GM18951 (cell line): ENCODE data around the gene SPATA2L.
A peak's percentile ranks its signal among the peaks of the same experiment; 100 is the strongest.

ENCODE experiments used
- POLR2A ChIP-seq: IDR thresholded peaks from 4 replicates; pipeline ENCODE4 v1.6.1; 2011; ENCODE audit warnings: mild to moderate bottlenecking; ENCODE audit not compliant: insufficient read length, insufficient read depth; ENCODE audit errors: extremely low read depth
- in situ Hi-C: fragments of 300-500 bp; cut with MboI; formaldehyde crosslinking; loops from one replicate; pipeline ENCODE4 v1.12.0; 2022; ENCODE audit warnings: low sequenced_read_pairs, mixed read lengths, inconsistent platforms; ENCODE audit not compliant: unreplicated experiment

SPATA2L gene

DNA sequence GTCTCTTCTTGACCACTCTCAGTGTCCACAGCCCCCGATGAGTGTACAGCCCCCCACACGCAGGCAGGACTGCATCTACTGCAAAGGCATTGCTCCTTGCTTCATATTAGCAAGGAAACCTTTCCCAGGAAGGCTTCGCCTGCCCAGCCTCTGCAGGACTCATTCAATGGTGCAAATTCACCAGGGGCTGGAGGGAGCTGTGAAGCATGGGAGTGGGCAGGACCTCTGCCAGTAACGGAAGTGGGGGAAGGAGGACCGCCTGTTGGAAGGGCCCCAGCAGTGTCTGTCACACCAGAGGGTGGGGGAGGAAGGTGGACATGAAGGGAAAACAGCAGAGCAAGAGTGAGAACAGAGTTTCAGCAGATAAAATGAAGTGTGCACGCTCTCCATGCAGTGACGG lies 41.4 kb downstream of the SPATA2L start:
- in situ Hi-C loops: no loop called here
- no peak for TF ChIP-seq POLR2A

DNA sequence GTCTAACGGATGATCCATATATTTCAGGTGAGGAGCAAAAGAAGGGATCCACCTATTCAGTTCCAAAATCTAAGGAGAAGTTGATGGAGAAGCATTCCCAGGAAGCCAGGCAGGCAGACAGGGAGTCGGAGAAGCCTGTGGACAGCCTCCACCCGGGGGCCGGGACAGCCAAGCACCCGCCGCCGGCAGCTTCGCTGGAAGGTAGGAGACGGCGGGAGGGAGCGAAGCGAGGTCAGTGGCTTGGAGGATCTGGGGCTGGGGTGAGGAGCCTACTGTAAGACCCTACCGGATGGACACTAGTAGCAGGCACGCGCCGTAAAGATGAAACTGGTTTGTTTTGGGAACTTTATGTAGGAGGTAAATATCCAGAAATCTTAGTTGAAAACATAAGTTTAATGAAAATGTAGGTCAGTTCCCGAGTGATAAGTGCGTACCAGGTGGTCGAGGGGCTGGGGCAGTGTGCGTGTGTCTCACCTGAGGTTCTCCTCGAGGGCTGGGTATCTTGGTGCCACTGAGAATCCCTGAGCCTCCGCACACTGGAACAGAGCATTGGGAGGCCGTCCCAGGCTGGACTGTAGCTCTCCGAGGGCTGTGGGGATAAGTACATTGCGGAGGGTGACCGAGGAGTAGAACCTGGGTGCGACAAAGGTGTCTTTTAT lies 43.2 kb downstream of the SPATA2L start:
- in situ Hi-C loops: no loop called here
- no peak for TF ChIP-seq POLR2A

GRCh38 chr16:89657442-89658220 lies 43.9 kb downstream of the SPATA2L start, which contains the start of the genes CHMP1A and SPATA33:
Gene CHMP1A, minus strand, starts transcription at chr16:89657708. Its CDS starts 120 bp downstream, at chr16:89657588.
Gene SPATA33, plus strand, starts transcription at chr16:89657836. Its CDS starts 76 bp downstream, at chr16:89657912.
- TF ChIP-seq POLR2A: peak; percentile 80
- in situ Hi-C loops: no loop called here

- no peak for TF ChIP-seq POLR2A
- in situ Hi-C loops: no loop called here
Measured at GRCh38 chr16:89656435-89657121, 44.9 kb downstream of the SPATA2L start.

GRCh38 chr16:89655062-89655643 lies 46.4 kb downstream of the SPATA2L start:
- no peak for TF ChIP-seq POLR2A
- in situ Hi-C loops: no loop called here

DNA sequence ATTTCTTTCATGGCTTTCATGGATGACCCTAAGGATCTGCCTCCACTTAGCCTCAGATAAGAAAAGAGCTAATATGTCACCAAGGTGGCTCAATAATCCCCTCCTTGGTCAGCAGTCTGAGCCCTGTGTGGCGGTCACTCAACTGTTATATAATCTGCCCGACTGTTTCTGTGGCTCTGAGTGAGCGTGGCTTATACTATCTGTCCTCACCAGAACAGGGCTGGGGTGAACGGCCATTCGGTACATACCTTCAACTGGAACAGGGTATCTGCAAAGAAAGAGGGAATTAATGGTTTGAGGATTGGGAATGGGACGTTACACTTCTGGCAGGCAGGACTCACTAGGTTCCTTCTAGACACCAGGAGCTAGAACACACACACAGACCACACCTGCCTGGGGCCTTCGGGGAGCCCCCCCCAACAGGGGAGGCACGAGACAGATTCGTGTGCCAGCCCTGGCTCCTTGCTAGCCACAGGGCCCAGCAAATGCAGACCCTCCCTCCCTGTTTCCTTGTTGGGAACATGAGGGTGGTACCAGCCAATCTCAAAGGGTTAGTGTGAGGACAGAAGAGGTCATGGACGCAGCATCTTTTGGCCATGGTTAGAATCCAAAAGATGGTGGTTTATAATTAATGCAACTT lies 47.7 kb downstream of the SPATA2L start:
- no peak for TF ChIP-seq POLR2A
- in situ Hi-C loops: no loop called here

GRCh38 chr16:89651584-89651983 lies 49.9 kb downstream of the SPATA2L start:
- in situ Hi-C loops: no loop called here
- no peak for TF ChIP-seq POLR2A

- TF ChIP-seq POLR2A: no peak
- in situ Hi-C loops: no loop called here
Measured at GRCh38 chr16:89646906-89647305, 54.6 kb downstream of the SPATA2L start.
